RWPE2 (cell line): ENCODE measurements around the gene ITGA8.

Experiments used
- ATAC-seq: fragments of 200-7000 bp; cut with Tn5 transposase; 3 replicates; pipeline ENCODE4 v1.9.1; 2021; ENCODE audit warnings: low read depth
- DNase-seq: peaks from one replicate; pipeline ENCODE4 v3.0.0-alpha.2; 2020; ENCODE audit warnings: low spot score
- H3K27ac ChIP-seq: fragments of 450-650 bp; 2 replicates; pipeline ENCODE4 v1.5.1; 2017; ENCODE audit warnings: mild to moderate bottlenecking; ENCODE audit not compliant: poor library complexity, severe bottlenecking
- H3K27me3 ChIP-seq: fragments of 250-450 bp; sonication (Bioruptor Pico); 2 replicates; pipeline ENCODE4 v1.5.1; 2021; ENCODE audit warnings: mild to moderate bottlenecking, moderate library complexity; ENCODE audit not compliant: insufficient read depth, poor library complexity, severe bottlenecking
- H3K36me3 ChIP-seq: fragments of 250-450 bp; sonication (Bioruptor Pico); 2 replicates; pipeline ENCODE4 v1.5.1; 2020; ENCODE audit warnings: low read depth, mild to moderate bottlenecking, moderate library complexity
- H3K4me1 ChIP-seq: fragments of 250-450 bp; sonication (Bioruptor Pico); 2 replicates; pipeline ENCODE4 v1.5.1; 2021; ENCODE audit warnings: mild to moderate bottlenecking, moderate library complexity; ENCODE audit not compliant: insufficient read depth, poor library complexity, severe bottlenecking
- H3K4me3 ChIP-seq: fragments of 250-450 bp; sonication (Bioruptor Pico); 2 replicates; pipeline ENCODE4 v1.5.1; 2021; ENCODE audit warnings: mild to moderate bottlenecking, moderate library complexity; ENCODE audit not compliant: severe bottlenecking
- H3K9me3 ChIP-seq: fragments of 250-450 bp; sonication (Bioruptor Pico); 2 replicates; pipeline ENCODE4 v1.5.1; 2021; ENCODE audit warnings: mild to moderate bottlenecking, moderate library complexity; ENCODE audit not compliant: severe bottlenecking
- CTCF ChIP-seq: fragments of 450-650 bp; IDR thresholded peaks from one replicate; pipeline ENCODE4 v1.5.1; 2017; ENCODE audit warnings: mild to moderate bottlenecking, moderate library complexity; ENCODE audit not compliant: poor library complexity, severe bottlenecking

Gene ITGA8

GRCh38 chr10:15747632-15748031 is 27.9 kb upstream of the ITGA8 start:
- Histone ChIP-seq H3K27me3 (no peaks in the 10 kb centered on the region), H3K27ac (no peak overlapping the region), H3K36me3 (no peaks in the 10 kb centered on the region), H3K9me3 (no peaks in the 10 kb centered on the region), H3K4me1 (no peaks in the 10 kb centered on the region), H3K4me3 (no peak overlapping the region)
- no peak for TF ChIP-seq CTCF
- ATAC-seq = no peak
- no peak for DNase-seq

- Histone ChIP-seq H3K4me1 (no peaks in the 10 kb centered on the region), H3K27ac (no peak overlapping the region), H3K36me3 (no peaks in the 10 kb centered on the region), H3K4me3 (no peak overlapping the region), H3K9me3 (no peaks in the 10 kb centered on the region), H3K27me3 (no peaks in the 10 kb centered on the region)
- ATAC-seq (no peak), DNase-seq (no peak)
- TF ChIP-seq CTCF = no peak
Measured at GRCh38 chr10:15745751-15746150, 26.0 kb upstream of the ITGA8 start.

GRCh38 chr10:15744217-15744865 is 24.6 kb upstream of the ITGA8 start:
- peak; percentile 59 for TF ChIP-seq CTCF
- Histone ChIP-seq H3K36me3 (no peaks in the 10 kb centered on the region), H3K4me3 (no peak overlapping the region), H3K4me1 (no peaks in the 10 kb centered on the region), H3K27ac (no peak overlapping the region), H3K27me3 (peaks cover 2% of the 10 kb centered on the region), H3K9me3 (no peaks in the 10 kb centered on the region)
- no peak for ATAC-seq
- DNase-seq = no peak

GRCh38 chr10:15743443-15743842 is 23.7 kb upstream of the ITGA8 start:
- Histone ChIP-seq H3K9me3 (no peaks in the 10 kb centered on the region), H3K27me3 (peaks cover 2% of the 10 kb centered on the region), H3K4me1 (no peaks in the 10 kb centered on the region), H3K27ac (no peak overlapping the region), H3K36me3 (no peaks in the 10 kb centered on the region), H3K4me3 (no peak overlapping the region)
- DNase-seq = no peak
- ATAC-seq = no peak
- no peak for TF ChIP-seq CTCF

- no peaks in the 10 kb centered on the region for H3K9me3 ChIP-seq
- ATAC-seq (no peak), DNase-seq (no peak)
- no peak overlapping the region for H3K4me3 ChIP-seq
- no peaks in the 10 kb centered on the region for H3K36me3 ChIP-seq
- no peaks in the 10 kb centered on the region for H3K4me1 ChIP-seq
- peaks cover 2% of the 10 kb centered on the region for H3K27me3 ChIP-seq
- no peak overlapping the region for H3K27ac ChIP-seq
- no peak for TF ChIP-seq CTCF
Measured at GRCh38 chr10:15742836-15743235, 23.1 kb upstream of the ITGA8 start.
